ENCODE results near the gene ANP32B.
"Not testable (repeated sequence)": the region's sequence is repeated elsewhere in the genome, so short reads cannot be mapped to it uniquely, and the experiment has no call there.

ANP32B gene

GRCh38 chr9:97982683-97983588 lies at the start of gene ANP32B:
Gene ANP32B, plus strand, starts transcription at chr9:97983341. Its CDS starts 215 bp downstream, at chr9:97983556.
- peak; percentile 97 for DNase-seq

GRCh38 chr9:97934321-97935115 lies 48.6 kb upstream of the ANP32B start:
- no peak for DNase-seq

GRCh38 chr9:97935276-97935675 lies 47.9 kb upstream of the ANP32B start:
- no peak for DNase-seq

GRCh38 chr9:97936998-97937397 lies 46.1 kb upstream of the ANP32B start:
- DNase-seq: no peak

GRCh38 chr9:97938081-97938644 lies 45.0 kb upstream of the ANP32B start, which contains the start of gene HEMGN:
Gene HEMGN, minus strand, starts transcription at chr9:97938172. Its CDS starts 36 bp downstream, at chr9:97938136.
- DNase-seq: peak; percentile 14

GRCh38 chr9:97940233-97940632 lies 42.9 kb upstream of the ANP32B start:
- DNase-seq: no peak

GRCh38 chr9:97940741-97941140 lies 42.4 kb upstream of the ANP32B start:
- DNase-seq: no peak

GRCh38 chr9:97941323-97941722 lies 41.8 kb upstream of the ANP32B start:
- no peak for DNase-seq

- DNase-seq: no peak
Observed at GRCh38 chr9:97943308-97943855, 39.8 kb upstream of the ANP32B start.

- DNase-seq: no peak
Observed at GRCh38 chr9:97944612-97945011, 38.5 kb upstream of the ANP32B start.

- not testable (repeated sequence) for DNase-seq
Observed at GRCh38 chr9:97945470-97945869, 37.7 kb upstream of the ANP32B start.

- DNase-seq: not testable (repeated sequence)
Observed at GRCh38 chr9:97947094-97947493, 36.0 kb upstream of the ANP32B start.

GRCh38 chr9:97950873-97951272 lies 32.3 kb upstream of the ANP32B start:
- DNase-seq: not testable (repeated sequence)

- DNase-seq: peak; percentile 34
Observed at GRCh38 chr9:97954550-97954989, 28.6 kb upstream of the ANP32B start.

GRCh38 chr9:97956331-97956730 lies 26.8 kb upstream of the ANP32B start:
- no peak for DNase-seq

GRCh38 chr9:97958812-97959511 lies 24.2 kb upstream of the ANP32B start:
- DNase-seq: no peak

- no peak for DNase-seq
Observed at GRCh38 chr9:97959585-97959984, 23.6 kb upstream of the ANP32B start.

- DNase-seq: not testable (repeated sequence)
Observed at GRCh38 chr9:97960678-97961328, 22.3 kb upstream of the ANP32B start.

- DNase-seq: no peak
Observed at GRCh38 chr9:97961361-97961760, 21.8 kb upstream of the ANP32B start.

GRCh38 chr9:97962136-97962535 lies 21.0 kb upstream of the ANP32B start:
- DNase-seq: no peak

- no peak for DNase-seq
Observed at GRCh38 chr9:97962575-97962974, 20.6 kb upstream of the ANP32B start.

- DNase-seq: no peak
Observed at GRCh38 chr9:97963232-97963631, 19.9 kb upstream of the ANP32B start.

Measured in stimulated activated CD4-positive, alpha-beta T cell treated with anti-CD3 and anti-CD28 coated beads, Interleukin-4, amount 100 ng/mL, for 1 hour (primary cell).